A673 (cell line): ENCODE results near the gene RFFL.

Experiments
- EZH2 ChIP-seq: fragments of 200-600 bp; sonication (generic); IDR thresholded peaks from 2 replicates; pipeline ENCODE4 v1.6.1; 2017; ENCODE audit warnings: borderline replicate concordance, low read depth, mild to moderate bottlenecking, mixed read lengths, antibody characterized with exemption, low read length; ENCODE audit not compliant: poor library complexity, severe bottlenecking
- TF ChIP-seq, protein P1 (sequence below): fragments of 300-800, 200-600 bp; sonication (generic); conservative IDR thresholded peaks from 2 replicates; pipeline ENCODE4 v1.5.1; 2017; ENCODE audit warnings: low read depth, mild to moderate bottlenecking, antibody characterized with exemption, low read length, moderate library complexity, mixed read lengths

DNA sequence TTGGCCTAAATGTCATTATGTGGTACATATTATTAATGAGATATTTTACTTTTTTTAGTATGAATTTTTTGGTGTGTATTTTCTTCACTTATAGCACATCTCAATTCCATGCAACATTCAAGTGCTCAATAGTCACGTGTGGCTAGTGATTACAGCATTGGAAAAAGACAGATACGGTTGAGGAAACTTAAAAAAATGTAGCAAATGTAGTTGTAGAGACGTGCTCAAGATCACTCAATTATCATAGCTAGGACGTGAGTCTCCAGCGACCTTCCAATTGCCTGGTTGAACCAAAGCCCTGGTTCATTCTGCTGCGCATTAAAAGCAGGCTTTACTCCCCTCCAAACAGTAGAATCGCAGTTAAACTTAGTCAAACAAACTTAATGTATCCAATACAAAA, 84.4 kb downstream of the RFFL start:
- no peak for TF ChIP-seq EZH2
- TF ChIP-seq, protein P1, sequence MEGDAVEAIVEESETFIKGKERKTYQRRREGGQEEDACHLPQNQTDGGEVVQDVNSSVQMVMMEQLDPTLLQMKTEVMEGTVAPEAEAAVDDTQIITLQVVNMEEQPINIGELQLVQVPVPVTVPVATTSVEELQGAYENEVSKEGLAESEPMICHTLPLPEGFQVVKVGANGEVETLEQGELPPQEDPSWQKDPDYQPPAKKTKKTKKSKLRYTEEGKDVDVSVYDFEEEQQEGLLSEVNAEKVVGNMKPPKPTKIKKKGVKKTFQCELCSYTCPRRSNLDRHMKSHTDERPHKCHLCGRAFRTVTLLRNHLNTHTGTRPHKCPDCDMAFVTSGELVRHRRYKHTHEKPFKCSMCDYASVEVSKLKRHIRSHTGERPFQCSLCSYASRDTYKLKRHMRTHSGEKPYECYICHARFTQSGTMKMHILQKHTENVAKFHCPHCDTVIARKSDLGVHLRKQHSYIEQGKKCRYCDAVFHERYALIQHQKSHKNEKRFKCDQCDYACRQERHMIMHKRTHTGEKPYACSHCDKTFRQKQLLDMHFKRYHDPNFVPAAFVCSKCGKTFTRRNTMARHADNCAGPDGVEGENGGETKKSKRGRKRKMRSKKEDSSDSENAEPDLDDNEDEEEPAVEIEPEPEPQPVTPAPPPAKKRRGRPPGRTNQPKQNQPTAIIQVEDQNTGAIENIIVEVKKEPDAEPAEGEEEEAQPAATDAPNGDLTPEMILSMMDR, result no peak
